HEK293 (cell line): Measurements from ENCODE around the gene RGS7.

ENCODE experiments used
- AEBP2 ChIP-seq: fragments of 450-650 bp; formaldehyde crosslinking; IDR thresholded peaks from 2 replicates; pipeline ENCODE4 v1.5.1; 2016; ENCODE audit warnings: missing biosample characterization, missing genetic modification characterization, borderline replicate concordance
- TF ChIP-seq, protein P1 (sequence below): fragments of 450-650 bp; formaldehyde crosslinking; IDR thresholded peaks from 2 replicates; pipeline ENCODE4 v1.5.1; 2016; ENCODE audit warnings: missing biosample characterization, missing genetic modification characterization

DNA sequence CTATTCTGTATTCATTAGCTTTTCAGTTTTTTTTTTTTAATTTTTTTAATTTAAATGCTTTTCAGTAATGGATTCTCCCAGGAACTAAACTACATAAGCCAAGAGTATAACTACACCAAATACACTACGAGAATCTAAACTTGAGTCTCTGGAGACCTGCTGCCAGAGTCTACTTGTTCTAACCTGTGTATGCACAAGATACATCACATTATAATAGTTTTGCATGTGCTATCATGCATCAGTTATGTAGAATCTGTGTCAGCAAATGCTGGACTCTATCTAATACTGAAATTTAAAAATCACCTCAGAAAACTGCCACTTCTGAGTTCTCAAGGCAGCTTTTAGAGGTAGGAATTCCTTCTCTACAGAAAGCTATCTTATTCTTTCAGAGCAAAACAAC lies 598.7 kb downstream of the RGS7 start:
- TF ChIP-seq AEBP2, result no peak
- TF ChIP-seq, protein P1, sequence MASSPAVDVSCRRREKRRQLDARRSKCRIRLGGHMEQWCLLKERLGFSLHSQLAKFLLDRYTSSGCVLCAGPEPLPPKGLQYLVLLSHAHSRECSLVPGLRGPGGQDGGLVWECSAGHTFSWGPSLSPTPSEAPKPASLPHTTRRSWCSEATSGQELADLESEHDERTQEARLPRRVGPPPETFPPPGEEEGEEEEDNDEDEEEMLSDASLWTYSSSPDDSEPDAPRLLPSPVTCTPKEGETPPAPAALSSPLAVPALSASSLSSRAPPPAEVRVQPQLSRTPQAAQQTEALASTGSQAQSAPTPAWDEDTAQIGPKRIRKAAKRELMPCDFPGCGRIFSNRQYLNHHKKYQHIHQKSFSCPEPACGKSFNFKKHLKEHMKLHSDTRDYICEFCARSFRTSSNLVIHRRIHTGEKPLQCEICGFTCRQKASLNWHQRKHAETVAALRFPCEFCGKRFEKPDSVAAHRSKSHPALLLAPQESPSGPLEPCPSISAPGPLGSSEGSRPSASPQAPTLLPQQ, result no peak
